Psoas muscle (tissue), 8 donors: ENCODE data around the gene MEI4. TPM values are rescaled to one million over a fixed set of nuclear protein-coding genes. Genes with fewer than 3 reads are reported as not detected.
"Not testable (repeated sequence)": the region's sequence is repeated elsewhere in the genome, so short reads cannot be mapped to it uniquely, and the experiment has no call there.

Experiments used
- ATAC-seq, 4 donors: fragments of 200-7000 bp; cut with Tn5 transposase; one replicate each; pipeline ENCODE4 v1.9.1; 2020; ENCODE audit warnings: moderate library complexity in 3 of 4, mild to moderate bottlenecking in 2 of 4
- DNase-seq, 2 donors: peaks; one replicate each; pipeline ENCODE4 v3.0.0-alpha.2; 2020
- H3K27ac ChIP-seq: fragments of 200-600 bp; one replicate; pipeline ENCODE4 v1.8.0; 2022
- H3K27me3 ChIP-seq, 3 donors: fragments of 200-600 bp in 1 of 3; one replicate each; pipeline versions ENCODE4 v1.6.1 to v1.8.0; 2013 to 2022; ENCODE audit warnings: low read length in 2 of 3, mild to moderate bottlenecking in 2 of 3, moderate library complexity in 1 of 3; ENCODE audit not compliant: insufficient read depth in 3 of 3
- H3K36me3 ChIP-seq, 2 donors: fragments of 200-600 bp in 1 of 2; one replicate each; pipeline versions ENCODE4 v1.6.1 to v1.8.0; 2013 to 2022; ENCODE audit warnings: low read depth in 1 of 2, mild to moderate bottlenecking in 1 of 2, moderate library complexity in 1 of 2; ENCODE audit not compliant: insufficient read depth in 1 of 2
- H3K4me1 ChIP-seq: fragments of 200-600 bp; one replicate; pipeline ENCODE4 v1.8.0; 2022
- H3K4me3 ChIP-seq: fragments of 200-600 bp; one replicate; pipeline ENCODE4 v1.8.0; 2022; ENCODE audit warnings: mild to moderate bottlenecking
- H3K9me3 ChIP-seq: fragments of 200-600 bp; one replicate; pipeline ENCODE4 v1.8.0; 2022
- CTCF ChIP-seq: fragments of 200-600 bp; IDR thresholded peaks from one replicate; pipeline ENCODE4 v1.8.0; 2022; ENCODE audit warnings: antibody characterized with exemption
- WGBS, 3 donors: extraction: QIAGEN DNeasy Blood & Tissue Kit; methylation state at CpG; one replicate each; pipeline versions ENCODE4 v1.1.6 to v1.1.7; 2013; 5-methylcytosine and 5-hydroxymethylcytosine counted together
- intact Hi-C, 2 donors: fragments of 100-400 bp; cut with DNase I; formaldehyde crosslinking; loops; one replicate each; pipeline versions ENCODE4 v1.11.0 to v1.14.2; 2022
- polyA plus RNA-seq, 3 donors: library from polyadenylated mRNA; stranded (reverse); fragments of 200-250 nt; gene quantifications; one replicate each; pipeline ENCODE4 v1.2.3, GENCODE V29; 2013
- total RNA-seq, 4 donors: library from RNA; stranded (reverse); fragmentation: NEBNext Ultra II Directional in 2 of 4; extraction: Animal tissue kit (Norgen Biotek cat#: 25700) in 2 of 4; gene quantifications; one replicate each; pipeline versions ENCODE4 v1.2.1 to v1.2.4, GENCODE V29; 2021 to 2023
- donor health status: healthy with polysubstance abuse.
- donor health status: DM: no; HTN: no; CAD: no; lungs with moderate emphysema.
- donor health status: Bipolar disorder and iron deficiency.
- donor health status: healthy.
- donor health status: DM: yes; HTN: yes; CAD: no.
- donor health status: DM: no; HTN: no; CAD: no.
- donor health status: DM: no; HTN: no; CAD: no.
- donor health status: DM: yes; HTN: yes; CAD: no.

MEI4 gene
- total and polyA plus RNA-seq, 7 donors: under 0.01 TPM; not detected in 6

DNA sequence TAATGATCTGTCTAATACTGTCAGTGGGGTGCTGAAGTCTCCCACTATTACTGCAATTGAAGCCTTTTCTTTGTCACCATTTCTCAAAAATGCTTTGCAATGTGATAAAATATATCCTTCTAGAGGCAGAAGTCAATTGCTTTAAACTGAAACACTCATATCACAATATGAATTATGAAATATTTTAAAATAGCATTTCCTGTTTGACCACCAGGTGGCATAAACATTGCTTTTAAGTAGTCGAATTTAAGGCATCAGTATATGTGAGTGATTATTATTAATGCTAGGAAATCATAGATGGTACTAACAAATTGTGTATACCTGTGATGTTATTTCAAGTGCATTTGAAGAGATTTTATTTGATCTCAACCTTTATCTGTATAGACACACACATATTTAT, 87.5 kb downstream of the MEI4 start:
- no peak for ATAC-seq
- 20 to 28% (median 20%) methylated on average over 1 of the region's 1 CpG for WGBS, 3 donors
- no peak for TF ChIP-seq CTCF
- Histone ChIP-seq H3K9me3 (no peaks in the 10 kb centered on the region), H3K36me3 (no peaks in the 10 kb centered on the region), H3K4me1 (no peaks in the 10 kb centered on the region), H3K27me3 (no peaks in the 10 kb centered on the region), H3K4me3 (no peak overlapping the region), H3K27ac (no peak overlapping the region)
- intact Hi-C loops: no loop called here
- no peak for DNase-seq

DNA sequence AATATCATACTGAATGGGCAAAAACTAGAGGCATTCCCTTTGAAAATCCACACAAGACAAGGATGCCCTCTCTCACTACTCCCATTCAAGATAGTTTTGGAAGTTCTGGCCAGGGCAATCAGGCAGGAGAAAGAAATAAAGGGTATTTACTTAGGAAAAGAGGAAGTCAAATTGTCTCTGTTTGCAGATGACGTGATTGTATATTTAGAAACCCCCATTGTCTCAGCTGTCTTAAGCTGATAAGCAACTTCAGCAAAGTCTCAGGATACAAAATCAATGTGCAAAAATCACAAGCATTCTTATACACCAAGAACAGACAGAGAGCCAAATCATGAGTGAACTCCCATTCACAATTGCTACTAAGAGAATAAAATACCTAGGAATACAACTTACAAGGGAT, 99.3 kb downstream of the MEI4 start:
- DNase-seq, H3K4me1 ChIP-seq, H3K36me3 ChIP-seq, H3K4me3 ChIP-seq, ATAC-seq, intact Hi-C loops, H3K9me3 ChIP-seq, H3K27me3 ChIP-seq, H3K27ac ChIP-seq: not testable (repeated sequence)
- WGBS, 3 donors: 53 to 78% (median 61%) methylated on average over 1 of the region's 1 CpG

DNA sequence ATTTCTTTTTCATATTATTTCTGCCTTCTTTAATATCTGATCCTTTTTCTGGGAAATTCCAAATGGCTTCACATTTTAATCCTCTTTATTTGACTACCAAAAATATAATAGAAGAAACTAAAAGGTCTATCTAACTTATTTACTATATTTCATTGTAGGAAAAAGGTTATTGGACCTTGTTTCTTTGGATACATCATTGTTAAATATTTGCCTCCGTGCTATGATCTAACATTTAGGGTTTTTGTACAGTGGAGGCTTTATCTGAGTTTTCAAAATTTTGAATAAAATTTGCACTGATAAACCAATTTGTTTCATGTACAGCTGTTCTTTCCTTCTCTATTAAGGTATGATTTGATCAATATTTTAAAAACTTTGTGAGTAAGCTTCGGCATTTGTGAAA, 109.5 kb downstream of the MEI4 start:
- DNase-seq (no peak), ATAC-seq (no peak)
- Histone ChIP-seq H3K27ac (no peak overlapping the region), H3K27me3 (no peaks in the 10 kb centered on the region), H3K4me3 (no peak overlapping the region), H3K9me3 (no peaks in the 10 kb centered on the region), H3K36me3 (no peaks in the 10 kb centered on the region), H3K4me1 (no peaks in the 10 kb centered on the region)
- 80 to 83% (median 81%) methylated on average over 2 of the region's 2 CpGs for WGBS, 3 donors
- intact Hi-C loops: no loop called here
- no peak for TF ChIP-seq CTCF

DNA sequence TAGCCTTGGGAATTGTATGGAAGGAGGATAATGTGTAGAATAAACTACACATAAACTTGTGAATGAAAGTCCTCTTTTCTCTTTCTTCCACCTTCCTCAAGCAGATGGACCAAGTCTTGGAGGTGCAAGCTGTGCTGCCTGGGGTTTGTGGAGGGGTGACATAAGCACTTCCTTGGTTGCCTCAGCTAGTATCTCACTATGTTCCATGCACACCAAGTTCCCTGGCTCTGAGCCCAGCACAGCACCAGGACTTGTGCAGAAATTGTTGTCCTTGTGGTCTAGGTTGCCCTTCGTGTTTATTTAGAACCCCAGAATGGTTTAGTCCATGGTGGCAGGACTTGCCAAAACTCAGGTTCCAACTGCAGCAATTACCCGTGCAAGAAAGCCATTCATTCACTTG, 110.3 kb downstream of the MEI4 start:
- H3K9me3 ChIP-seq: no peaks in the 10 kb centered on the region
- no peaks in the 10 kb centered on the region for H3K36me3 ChIP-seq
- no peaks in the 10 kb centered on the region for H3K27me3 ChIP-seq
- DNase-seq: no peak
- no peak overlapping the region for H3K4me3 ChIP-seq
- 75 to 91% (median 81%) methylated on average over 2 of the region's 2 CpGs for WGBS, 3 donors
- H3K27ac ChIP-seq: no peak overlapping the region
- ATAC-seq: no peak
- TF ChIP-seq CTCF: no peak
- no peaks in the 10 kb centered on the region for H3K4me1 ChIP-seq
- intact Hi-C loops: no loop called here

GRCh38 chr6:77764364-77764763, 111.5 kb downstream of the MEI4 start:
- Histone ChIP-seq H3K27me3 (no peaks in the 10 kb centered on the region), H3K36me3 (no peaks in the 10 kb centered on the region), H3K27ac (no peak overlapping the region), H3K4me3 (no peak overlapping the region), H3K4me1 (no peaks in the 10 kb centered on the region), H3K9me3 (no peaks in the 10 kb centered on the region)
- intact Hi-C loops: no loop called here
- 70 to 79% (median 75%) methylated on average over 1 of the region's 1 CpG for WGBS, 3 donors
- no peak for TF ChIP-seq CTCF
- ATAC-seq: no peak
- no peak for DNase-seq
